Endodermal cell (in vitro differentiated cells): ENCODE results near the gene ATF4. TPM values are rescaled to one million over a fixed set of nuclear protein-coding genes. Genes with fewer than 3 reads are reported as not detected.
"Not testable (repeated sequence)": the region's sequence is repeated elsewhere in the genome, so short reads cannot be mapped to it uniquely, and the experiment has no call there.

ENCODE experiments used
- DNase-seq: peaks from one replicate; pipeline ENCODE4 v3.0.0-alpha.2; 2017
- H3K27ac ChIP-seq: 2 replicates; pipeline ENCODE4 v1.5.1; 2013; ENCODE audit warnings: mild to moderate bottlenecking, low read depth, low read length, moderate library complexity
- H3K27me3 ChIP-seq: 2 replicates; pipeline ENCODE4 v1.6.1; 2013; ENCODE audit warnings: mild to moderate bottlenecking, low read length, moderate library complexity; ENCODE audit not compliant: insufficient read depth, control insufficient read depth, poor library complexity, severe bottlenecking
- H3K36me3 ChIP-seq: 2 replicates; pipeline ENCODE4 v1.7.0; 2013; ENCODE audit warnings: mild to moderate bottlenecking, low read length, moderate library complexity; ENCODE audit not compliant: control insufficient read depth, insufficient read depth
- H3K4me1 ChIP-seq: one replicate; pipeline ENCODE4 v1.7.0; 2013; ENCODE audit warnings: low read length; ENCODE audit not compliant: control insufficient read depth, insufficient read depth
- H3K4me3 ChIP-seq: 2 replicates; pipeline ENCODE4 v1.5.1; 2013; ENCODE audit warnings: mild to moderate bottlenecking, low read length, moderate library complexity
- H3K9ac ChIP-seq: 2 replicates; pipeline ENCODE4 v1.6.1; 2013; ENCODE audit warnings: mild to moderate bottlenecking, low read length, moderate library complexity; ENCODE audit not compliant: poor library complexity, severe bottlenecking; ENCODE audit errors: extremely low read depth
- H3K9me3 ChIP-seq: 2 replicates; pipeline ENCODE4 v1.6.1; 2013; ENCODE audit warnings: mild to moderate bottlenecking, low read length, moderate library complexity; ENCODE audit not compliant: control insufficient read depth
- H3K27ac Mint-ChIP-seq: 2 replicates; pipeline ENCODE4 v1.8.0; 2020; ENCODE audit warnings: mixed read lengths
- H3K27me3 Mint-ChIP-seq: 2 replicates; pipeline ENCODE4 v1.8.0; 2021; ENCODE audit warnings: mild to moderate bottlenecking, mixed read lengths; ENCODE audit not compliant: insufficient read depth
- H3K36me3 Mint-ChIP-seq: 2 replicates; pipeline ENCODE4 v1.8.0; 2020; ENCODE audit warnings: low read depth, mixed read lengths
- H3K4me1 Mint-ChIP-seq: 2 replicates; pipeline ENCODE4 v1.8.0; 2020; ENCODE audit warnings: mixed read lengths
- H3K4me3 Mint-ChIP-seq: 2 replicates; pipeline ENCODE4 v1.8.0; 2020; ENCODE audit warnings: mild to moderate bottlenecking, moderate library complexity, mixed read lengths
- H3K9me3 Mint-ChIP-seq: 2 replicates; pipeline ENCODE4 v1.8.0; 2020; ENCODE audit warnings: mild to moderate bottlenecking, mixed read lengths
- WGBS, 2 experiments: methylation state at CpG; one replicate each; pipeline versions ENCODE4 v1.1.5 to v1.1.7; 2013; ENCODE audit warnings: missing lambda C conversion rate in 2 of 2, mixed read lengths in 1 of 2; ENCODE audit not compliant: insufficient coverage in 1 of 2, insufficient read length in 1 of 2; 5-methylcytosine and 5-hydroxymethylcytosine counted together
- total RNA-seq, 2 donors: library from RNA; stranded (reverse); fragmentation: NEBNext Ultra II Directional in 1 of 2; extraction: Animal tissue kit (Norgen Biotek cat#: 25700) in 1 of 2; gene quantifications; 2 replicates in 1 of 2; 3 replicates in 1 of 2; pipeline ENCODE4 v1.2.1, GENCODE V29; 2021
- TF ChIP-seq, protein P1 (sequence below): fragments of 200-600 bp; sonication (generic); conservative IDR thresholded peaks from 2 replicates; pipeline ENCODE4 v1.5.0; 2021; ENCODE audit warnings: antibody characterized with exemption, mild to moderate bottlenecking

ATF4 gene
- total RNA-seq, 2 donors from 2014 or later = 335 to 341 TPM

- H3K27me3 ChIP-seq = no peaks in the 10 kb centered on the region
- Mint-ChIP-seq H3K36me3 (peaks cover 36% of the 10 kb centered on the region), H3K27me3 (peaks cover 44% of the 10 kb centered on the region), H3K27ac (no peak overlapping the region), H3K9me3 (no peaks in the 10 kb centered on the region), H3K4me1 (peaks cover 24% of the 10 kb centered on the region), H3K4me3 (peak overlapping the region; percentile 87)
- TF ChIP-seq, protein P1, sequence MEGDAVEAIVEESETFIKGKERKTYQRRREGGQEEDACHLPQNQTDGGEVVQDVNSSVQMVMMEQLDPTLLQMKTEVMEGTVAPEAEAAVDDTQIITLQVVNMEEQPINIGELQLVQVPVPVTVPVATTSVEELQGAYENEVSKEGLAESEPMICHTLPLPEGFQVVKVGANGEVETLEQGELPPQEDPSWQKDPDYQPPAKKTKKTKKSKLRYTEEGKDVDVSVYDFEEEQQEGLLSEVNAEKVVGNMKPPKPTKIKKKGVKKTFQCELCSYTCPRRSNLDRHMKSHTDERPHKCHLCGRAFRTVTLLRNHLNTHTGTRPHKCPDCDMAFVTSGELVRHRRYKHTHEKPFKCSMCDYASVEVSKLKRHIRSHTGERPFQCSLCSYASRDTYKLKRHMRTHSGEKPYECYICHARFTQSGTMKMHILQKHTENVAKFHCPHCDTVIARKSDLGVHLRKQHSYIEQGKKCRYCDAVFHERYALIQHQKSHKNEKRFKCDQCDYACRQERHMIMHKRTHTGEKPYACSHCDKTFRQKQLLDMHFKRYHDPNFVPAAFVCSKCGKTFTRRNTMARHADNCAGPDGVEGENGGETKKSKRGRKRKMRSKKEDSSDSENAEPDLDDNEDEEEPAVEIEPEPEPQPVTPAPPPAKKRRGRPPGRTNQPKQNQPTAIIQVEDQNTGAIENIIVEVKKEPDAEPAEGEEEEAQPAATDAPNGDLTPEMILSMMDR = no peak
- peak overlapping the region; percentile 32 for H3K27ac ChIP-seq
- peaks cover 21% of the 10 kb centered on the region for H3K4me1 ChIP-seq
- no peaks in the 10 kb centered on the region for H3K9me3 ChIP-seq
- DNase-seq = no peak
- H3K4me3 ChIP-seq = peak overlapping the region; percentile 96
- H3K36me3 ChIP-seq = peaks cover 44% of the 10 kb centered on the region
- 34 to 36% methylated on average over 13 to 17 of the region's 18 CpGs for WGBS, 2 experiments
- H3K9ac ChIP-seq = peak overlapping the region; percentile 57
Measured at GRCh38 chr22:39502789-39503409, 17.5 kb upstream of the ATF4 start.

- peaks cover 24% of the 10 kb centered on the region for H3K4me1 Mint-ChIP-seq
- H3K9me3 Mint-ChIP-seq = no peaks in the 10 kb centered on the region
- H3K27me3 Mint-ChIP-seq = peaks cover 44% of the 10 kb centered on the region
- H3K36me3 Mint-ChIP-seq = peaks cover 43% of the 10 kb centered on the region
- no peak overlapping the region for H3K27ac ChIP-seq
- TF ChIP-seq, protein P1 = no peak
- no peak overlapping the region for H3K9ac ChIP-seq
- no peak overlapping the region for H3K27ac Mint-ChIP-seq
- H3K4me1 ChIP-seq = peaks cover 16% of the 10 kb centered on the region
- no peaks in the 10 kb centered on the region for H3K9me3 ChIP-seq
- no peak for DNase-seq
- WGBS, 2 experiments = 86 to 93% methylated on average over 4 to 5 of the region's 6 CpGs
- peak overlapping the region; percentile 96 for H3K4me3 ChIP-seq
- peak overlapping the region; percentile 87 for H3K4me3 Mint-ChIP-seq
- H3K36me3 ChIP-seq = peaks cover 51% of the 10 kb centered on the region
- H3K27me3 ChIP-seq = no peaks in the 10 kb centered on the region
Measured at GRCh38 chr22:39503630-39504029, 16.7 kb upstream of the ATF4 start.

DNA sequence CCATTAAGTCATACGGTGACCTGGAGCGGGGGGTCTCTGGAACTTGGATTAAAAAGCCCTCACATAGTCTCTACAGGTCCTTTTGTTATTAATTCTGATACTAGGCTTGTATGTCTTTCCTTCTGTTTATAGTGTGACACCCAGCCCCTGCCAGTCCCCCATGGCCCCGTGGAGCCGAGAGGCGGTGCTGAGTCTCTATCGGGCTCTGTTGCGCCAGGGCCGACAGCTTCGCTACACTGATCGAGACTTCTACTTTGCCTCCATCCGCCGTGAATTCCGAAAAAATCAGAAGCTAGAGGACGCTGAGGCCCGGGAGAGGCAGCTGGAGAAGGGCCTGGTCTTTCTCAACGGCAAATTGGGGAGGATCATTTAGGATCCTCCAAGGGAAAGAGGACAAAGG lies 16.3 kb upstream of the ATF4 start:
- Histone ChIP-seq H3K9me3 (no peaks in the 10 kb centered on the region), H3K4me3 (no peak overlapping the region), H3K36me3 (peaks cover 56% of the 10 kb centered on the region), H3K9ac (no peak overlapping the region), H3K4me1 (peaks cover 16% of the 10 kb centered on the region), H3K27ac (no peak overlapping the region), H3K27me3 (no peaks in the 10 kb centered on the region)
- Mint-ChIP-seq H3K27ac (no peak overlapping the region), H3K36me3 (peaks cover 46% of the 10 kb centered on the region), H3K4me1 (peaks cover 21% of the 10 kb centered on the region), H3K9me3 (no peaks in the 10 kb centered on the region), H3K27me3 (peaks cover 43% of the 10 kb centered on the region), H3K4me3 (peak overlapping the region; percentile 87)
- no peak for DNase-seq
- TF ChIP-seq, protein P1 = no peak
- 94 to 95% methylated on average over 14 to 16 of the region's 16 CpGs for WGBS, 2 experiments

- DNase-seq = not testable (repeated sequence)
- peaks cover 72% of the 10 kb centered on the region for H3K36me3 Mint-ChIP-seq
Measured at GRCh38 chr22:39507021-39507420, 13.3 kb upstream of the ATF4 start.

More at GRCh38 chr22:39507021-39507420, 13.3 kb upstream of the ATF4 start:
- not testable (repeated sequence) for H3K27ac Mint-ChIP-seq, H3K9ac ChIP-seq, H3K9me3 ChIP-seq, H3K4me3 Mint-ChIP-seq, H3K4me3 ChIP-seq, H3K9me3 Mint-ChIP-seq, H3K27ac ChIP-seq, H3K27me3 ChIP-seq, H3K4me1 Mint-ChIP-seq, H3K4me1 ChIP-seq
- WGBS, 2 experiments = 88 to 89% methylated on average over 10 of the region's 10 CpGs
- peaks cover 57% of the 10 kb centered on the region for H3K27me3 Mint-ChIP-seq
- peaks cover 84% of the 10 kb centered on the region for H3K36me3 ChIP-seq
